Activated T-cell treated with anti-CD3 and anti-CD28 coated beads, Interleukin-2, amount 50 U/mL, for 1 hour (primary cell): ENCODE results near the gene MRPS14.
A peak's percentile ranks its signal among the peaks of the same experiment; 100 is the strongest.

ENCODE experiments used
- DNase-seq: peaks from one replicate; pipeline ENCODE4 v3.0.0-alpha.2; 2020

The MRPS14 gene

DNA sequence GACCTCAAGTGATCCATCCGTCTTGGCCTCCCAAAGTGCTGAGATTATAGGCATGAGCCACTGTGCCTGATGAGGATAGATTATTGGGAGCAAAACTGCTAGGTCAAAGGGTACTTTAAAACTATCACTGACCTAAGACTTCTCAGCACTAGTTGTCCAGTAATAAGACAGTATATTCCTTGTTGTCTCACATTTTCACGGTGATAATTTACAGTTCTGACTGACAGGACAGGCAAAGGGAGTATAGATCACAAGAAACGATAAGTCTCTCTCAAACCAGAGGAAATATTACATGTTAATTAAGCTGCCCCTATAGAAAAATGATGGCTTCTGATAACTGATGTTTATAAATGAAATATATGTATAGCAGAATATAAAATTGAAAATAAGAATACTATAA, 3.7 kb downstream of the MRPS14 start:
- no peak for DNase-seq

DNA sequence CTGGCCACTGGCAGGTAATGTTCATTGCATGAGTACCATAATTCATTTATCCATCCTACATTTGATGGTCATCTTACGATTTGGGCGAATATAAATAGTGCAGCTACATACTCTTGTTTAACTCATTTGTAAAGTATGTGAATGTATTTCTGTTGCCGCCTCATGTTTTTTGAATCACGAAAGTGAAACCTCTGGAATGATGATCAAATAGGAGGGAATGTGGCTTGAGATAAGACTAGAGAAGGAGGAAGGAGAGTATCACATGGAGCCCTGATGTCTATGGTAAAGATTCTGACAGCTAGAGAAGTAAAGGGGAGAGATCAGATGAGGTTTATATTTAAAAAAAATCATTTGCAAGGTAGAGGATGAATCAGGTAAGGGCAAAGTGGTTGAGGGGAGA, 8.0 kb downstream of the MRPS14 start:
- no peak for DNase-seq

DNA sequence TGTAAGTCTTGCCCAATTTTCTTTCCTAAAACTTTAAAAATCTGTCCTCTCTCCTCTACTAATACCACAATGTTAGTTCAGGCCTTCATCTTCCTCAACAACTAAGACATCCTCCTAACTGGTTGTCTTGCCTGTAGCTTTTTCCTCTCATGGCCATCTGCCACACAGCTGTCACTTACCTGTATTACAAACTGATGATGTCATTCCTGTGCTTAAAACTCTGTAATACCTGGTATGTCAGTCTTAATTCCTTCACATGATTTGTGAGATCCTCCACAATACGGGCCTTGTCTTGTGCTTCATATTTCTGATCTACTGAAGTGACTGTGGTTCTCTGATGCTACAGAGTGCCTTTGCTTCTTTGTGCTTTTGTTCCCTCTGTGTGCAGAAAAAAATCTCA, 9.8 kb downstream of the MRPS14 start:
- no peak for DNase-seq

DNA sequence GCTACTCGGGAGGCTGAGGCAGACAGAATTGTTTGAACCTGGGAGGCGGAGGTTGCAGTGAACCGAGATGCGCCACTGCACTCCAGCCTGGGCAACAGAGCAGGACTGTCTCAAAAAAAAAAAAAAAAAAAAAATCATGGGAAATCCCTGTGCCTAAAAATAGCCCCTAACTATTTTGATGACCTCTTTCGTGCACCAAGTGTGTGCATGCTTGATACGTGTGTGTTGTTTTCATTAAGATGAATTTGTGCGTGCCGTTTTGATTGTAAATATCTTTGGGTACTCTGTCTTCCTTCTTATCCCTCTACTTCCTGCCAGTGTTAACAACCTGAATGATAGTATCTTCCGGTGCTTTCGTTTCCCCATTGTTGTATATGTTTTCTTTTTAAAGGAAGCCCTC, 13.7 kb downstream of the MRPS14 start:
- DNase-seq, result no peak

DNA sequence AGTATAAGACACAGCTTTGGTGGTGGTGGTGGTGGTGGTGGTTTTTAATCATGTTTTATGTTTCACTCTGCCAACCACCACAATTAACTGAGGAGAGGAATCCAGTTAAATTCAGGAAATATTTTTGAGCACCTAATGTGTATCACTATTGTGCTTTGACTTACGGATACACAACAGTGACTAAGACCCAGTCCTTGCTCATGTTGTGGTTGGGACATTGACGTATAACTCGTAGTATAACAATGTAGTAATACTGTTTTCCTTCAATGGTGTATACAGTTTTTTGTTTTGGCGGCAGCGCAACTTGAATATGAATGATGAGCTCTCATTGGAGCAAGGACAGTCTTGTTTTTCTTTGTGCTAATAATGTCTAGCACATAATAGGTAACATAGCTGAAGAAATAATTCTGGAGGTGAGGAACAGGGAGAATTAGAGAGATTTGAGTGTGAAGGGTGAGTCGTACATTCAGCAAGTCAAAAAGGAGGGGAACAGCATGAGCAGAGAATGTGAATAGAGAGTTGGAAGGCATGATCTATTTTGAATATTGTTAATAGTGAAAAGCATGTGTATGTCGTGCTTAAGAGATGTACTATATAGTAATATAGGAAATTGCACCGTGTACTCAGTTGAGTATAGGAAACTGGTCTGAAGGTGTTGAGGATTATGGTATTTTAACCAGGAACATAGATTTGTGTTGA, 18.0 kb downstream of the MRPS14 start:
- DNase-seq, result no peak

DNA sequence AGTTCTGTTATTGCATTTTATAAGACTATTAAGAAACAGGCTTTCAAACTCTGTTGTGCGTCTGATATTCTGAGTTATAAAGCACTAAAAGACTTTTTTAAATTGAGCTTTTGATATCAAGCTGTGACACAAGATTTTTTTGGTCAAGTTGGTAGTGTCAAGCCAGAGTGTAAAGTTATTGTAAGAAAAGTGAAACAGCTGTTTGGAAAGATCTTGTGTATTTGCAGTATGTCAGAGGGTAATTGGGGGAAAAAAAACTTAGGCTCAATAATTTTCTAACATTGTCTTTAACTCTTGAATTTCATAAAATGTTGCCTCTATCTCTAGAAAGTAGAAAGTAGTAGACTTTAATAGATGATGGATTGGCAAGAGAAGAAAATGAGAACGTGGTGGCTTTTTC, 19.7 kb downstream of the MRPS14 start:
- DNase-seq, result no peak

DNA sequence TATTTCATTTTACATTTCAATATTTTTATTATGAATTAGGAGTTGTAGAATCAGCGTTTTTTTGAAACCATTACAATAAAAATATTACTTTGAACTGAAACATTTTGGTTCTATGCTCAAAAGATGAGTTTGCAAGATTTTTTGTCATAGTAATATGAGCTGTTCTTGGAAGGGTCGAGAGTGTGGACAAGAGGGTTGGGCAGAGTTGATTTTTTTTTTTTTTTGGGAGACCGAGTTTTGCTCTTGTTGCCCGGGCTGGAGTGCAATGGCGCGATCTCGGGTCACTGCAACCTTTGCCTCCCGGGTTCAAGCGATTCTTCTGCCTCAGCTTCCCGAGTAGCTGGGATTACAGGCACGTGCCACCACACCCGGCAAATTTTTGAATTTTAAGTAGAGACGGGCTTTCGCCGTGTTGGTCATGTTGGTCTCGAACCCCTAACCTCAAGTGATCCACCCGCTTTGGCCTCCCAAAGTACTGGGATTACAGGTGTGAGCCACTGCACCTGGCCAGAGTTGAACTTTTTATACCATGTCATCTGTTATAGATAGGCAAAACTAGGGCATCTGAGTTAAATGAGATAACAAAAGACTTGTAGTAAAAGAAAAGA, 20.2 kb downstream of the MRPS14 start:
- no peak for DNase-seq

DNA sequence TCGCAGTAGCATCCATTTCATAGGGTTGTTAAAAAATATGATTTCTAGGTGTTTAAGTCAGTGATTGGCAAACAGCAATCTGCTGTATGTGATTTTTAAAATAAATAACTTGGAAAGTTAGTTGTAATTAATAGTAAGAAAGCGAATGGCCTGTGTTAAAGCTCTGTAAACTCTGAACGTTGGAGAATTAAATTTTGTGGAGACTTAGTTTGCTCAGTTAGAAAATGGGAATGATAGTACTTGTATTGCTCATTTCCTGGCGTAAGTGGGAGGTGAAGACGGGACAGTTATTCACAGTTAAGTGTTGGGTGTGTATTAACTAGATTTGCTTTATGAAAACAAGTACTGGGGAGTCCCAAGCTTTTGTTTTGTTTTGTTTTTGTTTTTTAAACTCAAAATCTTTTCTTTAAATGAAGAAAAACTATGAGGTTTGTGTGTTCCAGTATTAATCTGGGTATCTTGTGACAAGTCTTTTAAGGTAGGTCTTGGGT, 22.5 kb downstream of the MRPS14 start:
- no peak for DNase-seq

DNA sequence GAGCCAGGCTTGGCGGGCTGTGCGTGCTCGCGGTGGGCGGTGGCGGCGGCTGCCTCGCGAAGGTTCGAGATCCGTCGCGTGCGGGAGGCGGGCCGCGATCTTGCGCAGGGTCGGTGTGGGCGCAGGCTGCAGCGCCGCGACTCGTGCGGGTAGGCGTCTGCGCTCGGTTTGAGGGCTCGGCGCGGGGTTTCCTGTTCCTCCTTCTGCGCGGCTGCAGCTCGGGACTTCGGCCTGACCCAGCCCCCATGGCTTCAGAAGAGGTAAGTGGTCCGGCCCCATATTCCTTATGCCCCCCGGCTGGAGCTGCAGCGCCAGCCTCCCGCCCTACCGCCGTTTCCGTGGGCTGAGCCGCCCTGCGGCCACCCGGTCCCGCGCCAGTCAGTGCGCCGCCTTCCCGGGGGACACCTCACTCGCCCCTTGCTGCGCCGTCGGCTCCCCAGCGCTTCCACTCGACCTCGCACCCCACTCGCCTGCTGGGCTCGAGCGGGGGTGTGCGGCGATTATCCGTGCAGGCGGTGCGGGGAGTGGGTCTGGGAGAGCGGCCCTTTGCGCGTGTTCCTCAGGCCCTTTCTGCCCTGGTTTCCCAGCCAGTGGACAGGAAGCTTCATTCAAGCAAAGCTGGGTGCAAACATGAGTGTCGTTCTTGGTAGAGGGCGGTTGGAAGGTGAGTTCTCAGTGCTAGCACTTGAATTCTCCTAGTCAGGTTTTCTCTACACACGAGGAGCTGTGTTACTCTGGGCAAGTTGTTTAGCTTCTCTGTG, 23.1 kb downstream of the MRPS14 start, which contains the start of gene CACYBP:
Gene CACYBP (plus strand): TSS at position 12 of the 761 bp plus-strand sequence. CDS start 234 bp downstream, at position 246.
- DNase-seq, result no peak

DNA sequence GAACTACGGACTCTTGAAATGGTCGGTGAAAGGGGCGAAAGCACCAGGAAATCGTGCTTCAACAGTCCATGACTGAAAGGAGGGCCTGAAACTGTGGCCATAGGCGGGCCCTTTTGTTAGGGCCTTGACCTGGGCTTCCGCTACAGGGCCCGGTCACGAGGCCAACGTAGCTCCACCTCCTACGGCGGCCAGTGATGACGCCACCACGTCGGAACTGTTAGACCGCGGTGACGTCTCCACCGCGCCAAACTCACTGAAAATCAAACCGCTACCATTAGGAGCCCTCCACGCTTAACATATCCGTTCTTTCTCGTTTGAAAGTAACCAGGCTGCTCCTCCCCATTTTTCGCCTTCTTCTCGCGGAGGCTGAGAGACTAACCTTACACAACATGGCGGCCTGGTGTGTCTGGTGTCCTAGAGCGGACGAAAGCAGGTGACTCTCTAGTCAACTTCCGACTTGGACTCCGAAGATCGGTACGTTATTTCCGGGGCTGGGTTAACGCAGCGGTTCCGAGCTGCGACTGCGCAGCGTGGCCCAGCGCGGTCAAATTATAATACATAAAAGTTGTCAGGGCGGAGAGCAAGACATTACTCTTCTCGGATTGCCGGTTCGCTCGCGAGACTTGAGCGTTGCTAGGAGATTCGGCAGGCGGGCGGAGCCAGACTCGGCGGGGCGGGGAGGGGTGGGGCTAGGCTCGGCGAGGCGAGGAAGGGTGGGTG, 23.8 kb downstream of the MRPS14 start:
- peak; percentile 96 for DNase-seq

DNA sequence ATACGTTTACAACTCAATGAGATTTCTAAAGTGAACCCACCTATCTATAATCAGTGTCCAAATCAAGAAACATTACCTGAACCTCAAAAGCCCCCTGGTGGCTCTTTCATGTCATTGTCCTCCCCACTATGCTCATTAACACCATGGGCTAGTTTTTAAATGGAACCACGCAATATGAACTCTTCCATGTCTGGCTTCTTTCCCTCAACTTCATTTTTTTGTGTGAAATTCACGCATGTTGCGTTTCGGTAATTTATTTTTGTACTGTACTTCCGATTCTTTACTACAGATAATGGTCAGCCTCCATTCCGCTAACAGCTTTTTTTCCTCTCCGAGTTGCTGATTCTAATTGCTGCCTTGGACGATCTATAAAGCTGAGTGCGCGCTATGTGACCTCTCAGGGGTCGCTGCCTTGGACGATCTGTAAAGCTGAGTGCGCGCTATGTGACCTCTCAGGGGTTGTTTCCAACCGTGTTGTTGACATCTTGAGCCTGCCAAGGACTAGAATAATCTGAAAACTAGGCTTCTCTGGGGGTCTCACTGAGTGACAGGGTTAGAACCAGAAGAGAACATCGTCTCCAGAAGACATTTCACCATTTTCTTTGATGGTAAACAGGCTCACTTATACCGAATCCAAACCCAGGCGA, 24.5 kb downstream of the MRPS14 start:
- no peak for DNase-seq

DNA sequence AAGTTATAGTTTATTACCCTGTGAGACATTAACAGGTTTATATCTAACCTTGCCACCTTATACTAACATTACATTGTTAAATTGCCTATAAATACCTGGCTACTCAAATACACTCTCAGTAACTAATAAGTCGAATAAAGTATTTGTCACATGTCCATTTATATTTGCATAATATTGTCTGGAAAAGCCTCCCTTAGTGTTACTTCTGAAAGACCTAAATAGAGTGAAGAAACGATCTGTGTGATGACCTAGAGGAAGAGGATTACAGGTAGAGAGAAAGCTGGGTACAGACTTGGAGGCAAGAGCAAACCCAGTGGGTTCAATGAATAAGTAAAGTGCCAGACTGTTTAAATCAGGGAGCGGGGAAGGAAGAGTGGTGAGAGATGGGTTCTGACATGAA, 26.2 kb downstream of the MRPS14 start:
- no peak for DNase-seq

DNA sequence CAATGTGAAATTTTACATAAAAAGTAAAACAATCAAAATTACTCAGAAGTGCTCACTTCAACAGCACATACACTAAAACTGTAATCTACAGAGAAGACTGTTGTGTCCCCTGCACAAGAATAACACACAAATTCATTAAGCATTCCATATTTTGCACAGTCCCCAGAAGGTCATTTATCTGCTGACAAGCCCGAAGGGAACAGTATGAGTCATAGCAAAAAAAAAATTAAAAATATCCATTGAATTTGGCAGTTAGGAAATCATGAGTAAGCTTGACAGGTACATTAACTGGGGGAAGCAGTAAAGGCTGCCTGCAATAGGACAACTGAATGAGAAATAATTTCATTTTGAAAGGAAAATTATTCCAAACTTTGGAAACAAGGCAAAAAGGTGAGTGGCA, 26.7 kb downstream of the MRPS14 start:
- no peak for DNase-seq

DNA sequence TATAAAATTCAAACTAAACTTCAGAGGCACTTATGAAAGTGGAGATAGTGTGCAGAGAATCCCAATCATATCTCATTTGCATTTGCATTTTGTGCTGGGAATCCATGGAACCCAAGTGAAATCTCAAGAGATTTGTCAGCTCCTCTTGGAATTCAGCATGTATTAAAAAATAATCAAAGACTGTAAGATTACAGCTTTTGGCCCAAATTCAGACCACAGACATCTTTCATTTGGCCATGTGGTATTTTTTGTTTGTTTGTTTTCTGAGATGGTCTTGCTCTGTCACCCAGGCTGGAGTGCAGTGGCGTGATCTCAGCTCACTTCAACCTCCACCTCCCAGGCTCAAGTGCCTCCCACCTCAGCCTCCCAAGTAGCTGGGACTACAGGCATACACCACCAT, 27.3 kb downstream of the MRPS14 start:
- DNase-seq, result no peak

DNA sequence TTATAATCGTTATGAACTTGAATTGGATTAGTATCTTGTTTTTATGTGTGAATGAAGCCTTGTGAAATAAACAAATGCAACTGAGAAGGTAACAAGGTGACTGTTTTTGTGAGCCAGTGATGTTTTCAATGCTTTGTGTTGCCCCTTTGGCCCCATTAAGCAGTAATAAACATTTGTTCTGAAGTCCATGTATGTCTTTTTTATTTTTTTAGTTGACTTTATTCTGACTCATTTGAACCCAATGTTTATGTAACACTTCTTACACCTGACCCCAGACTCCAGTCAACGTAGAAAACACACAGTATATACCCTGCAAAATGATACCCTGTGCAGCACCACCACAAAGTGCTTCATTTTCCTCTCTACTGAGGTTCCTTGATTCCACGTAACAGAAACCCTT, 28.1 kb downstream of the MRPS14 start:
- DNase-seq, result no peak

DNA sequence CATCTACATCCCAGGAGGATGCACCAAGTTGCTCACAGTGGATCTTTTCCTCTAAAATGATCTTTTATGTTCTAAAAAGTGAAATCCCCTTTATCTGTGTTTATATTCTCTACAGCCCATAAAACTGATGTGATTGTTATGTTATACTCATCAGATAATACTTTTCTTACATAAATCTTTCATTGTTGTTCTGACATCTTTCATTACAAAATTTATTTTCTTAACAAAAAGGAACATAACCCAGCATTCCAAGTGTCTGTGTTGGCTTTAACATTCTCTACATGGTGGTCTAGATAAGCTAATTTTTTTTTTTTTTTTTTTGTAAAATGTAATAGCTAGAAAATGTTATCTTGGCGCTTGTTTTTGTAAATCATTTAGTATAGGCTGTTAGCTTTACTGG, 31.8 kb downstream of the MRPS14 start:
- DNase-seq, result no peak

DNA sequence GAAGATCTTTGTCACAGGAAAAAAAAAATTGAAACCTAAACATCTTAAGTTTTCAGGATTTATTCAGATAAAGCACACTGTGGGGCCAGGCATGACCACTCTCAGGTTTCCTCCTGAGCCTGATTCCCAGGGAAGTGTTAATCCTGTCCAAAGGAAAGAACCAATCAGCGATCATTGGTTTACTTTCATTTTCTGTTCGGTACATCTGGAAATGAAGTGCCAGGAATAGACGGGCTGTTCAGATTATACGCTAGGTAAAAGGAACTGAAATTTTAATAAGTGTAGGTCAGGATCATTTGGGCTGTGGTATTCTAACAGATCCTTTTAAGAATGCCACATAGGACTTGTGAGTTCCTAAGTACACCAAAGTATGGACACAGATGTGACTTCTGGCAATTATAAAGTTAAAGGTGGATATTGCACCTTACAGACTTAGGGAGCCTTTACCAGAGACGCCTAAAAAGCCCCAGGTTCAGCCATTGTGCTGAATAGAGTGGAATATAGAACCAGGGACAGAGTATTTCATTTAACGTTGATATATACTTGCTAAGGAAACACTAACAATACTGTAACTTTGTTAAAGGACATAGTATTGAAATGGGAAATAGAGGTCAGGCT, 32.7 kb downstream of the MRPS14 start:
- DNase-seq, result no peak

DNA sequence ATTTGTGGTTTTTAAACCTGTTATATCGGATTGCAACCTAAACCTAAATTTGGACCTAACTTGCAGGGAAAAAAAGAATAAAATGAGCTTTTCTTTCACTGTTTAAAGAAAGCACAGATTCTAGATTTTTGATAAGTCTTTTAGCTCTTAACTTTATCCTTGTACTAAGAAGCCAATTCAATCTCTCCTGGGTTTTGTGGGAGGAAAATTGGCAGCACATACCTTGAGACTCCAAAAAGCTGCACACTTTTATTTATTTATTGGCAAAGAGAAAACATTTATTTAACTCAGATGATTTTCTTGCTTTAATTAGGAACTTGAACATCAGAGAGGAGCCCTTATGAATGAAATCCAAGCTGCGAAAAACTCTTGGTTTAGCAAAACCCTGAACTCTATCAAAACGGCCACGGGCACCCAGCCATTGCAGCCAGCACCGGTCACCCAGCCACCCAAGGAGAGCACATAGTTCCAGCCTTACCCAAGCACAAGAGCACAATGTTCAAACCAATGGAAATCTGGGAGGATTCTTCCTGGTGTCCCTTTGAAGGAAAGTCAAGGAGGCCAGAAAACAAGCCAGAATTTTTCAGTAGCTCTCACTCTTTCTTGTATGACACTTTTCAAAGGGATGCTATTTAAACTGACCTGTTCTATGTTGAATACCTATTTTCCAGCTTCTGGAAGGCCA, 33.5 kb downstream of the MRPS14 start:
- DNase-seq, result no peak

DNA sequence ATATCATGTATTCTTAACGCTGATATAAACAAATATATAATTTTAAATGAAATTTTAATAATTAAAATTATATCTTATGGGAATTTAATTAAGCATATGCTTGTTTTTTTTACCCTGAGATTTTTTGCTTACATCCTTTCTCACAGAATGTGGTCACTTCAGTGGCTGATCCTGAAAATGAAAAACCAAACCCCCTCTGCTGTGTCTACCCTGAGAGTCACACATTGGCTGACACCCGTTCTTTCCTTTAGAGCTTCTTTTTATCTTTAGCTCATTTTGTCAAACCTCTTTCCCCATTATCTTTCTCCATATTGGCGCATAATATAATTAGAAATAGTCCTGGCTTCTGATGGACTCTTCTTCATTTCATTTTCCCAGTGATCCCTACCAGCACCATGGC, 34.2 kb downstream of the MRPS14 start:
- no peak for DNase-seq

DNA sequence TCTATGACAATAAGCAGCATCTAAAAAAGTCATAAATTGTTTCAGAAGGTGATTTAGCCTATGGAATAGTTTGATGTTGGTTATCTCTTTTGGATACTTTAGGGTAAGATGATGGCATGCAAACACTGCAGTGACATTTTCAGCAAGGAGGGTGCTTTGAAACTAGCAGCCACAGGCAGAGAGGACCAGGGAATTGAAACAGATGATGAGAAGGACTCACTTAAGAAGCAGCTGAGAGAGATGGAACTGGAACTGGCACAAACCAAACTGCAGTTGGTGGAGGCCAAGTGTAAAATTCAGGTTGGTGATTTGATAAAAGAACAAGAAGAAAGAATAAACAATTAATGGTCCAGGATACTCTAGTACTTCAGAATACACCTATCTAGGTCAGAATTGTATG, 34.7 kb downstream of the MRPS14 start:
- no peak for DNase-seq

DNA sequence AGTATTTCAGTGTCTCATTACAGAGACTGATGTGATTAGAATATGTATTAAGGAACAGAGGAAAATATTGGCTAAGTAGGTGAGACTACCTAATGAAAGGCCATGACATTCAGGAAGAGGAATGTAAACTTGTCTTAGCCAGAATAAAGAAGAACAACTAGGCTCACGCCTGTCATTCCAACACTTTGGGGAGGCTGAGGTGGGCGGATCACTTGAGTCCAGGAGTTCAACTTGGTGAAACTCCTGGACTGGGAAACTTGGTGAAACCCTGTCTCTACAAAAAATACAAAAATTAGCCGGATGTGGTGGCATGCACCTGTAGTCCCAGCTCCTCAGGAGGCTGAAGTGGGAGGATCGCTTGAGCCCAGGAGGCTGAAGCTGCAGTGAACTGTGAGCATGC, 38.3 kb downstream of the MRPS14 start:
- no peak for DNase-seq
